HG03159 (cell line): ENCODE data around the gene ADAMTSL3.
"Not testable (repeated sequence)": the region's sequence is repeated elsewhere in the genome, so short reads cannot be mapped to it uniquely, and the experiment has no call there.

ENCODE experiments used
- ATAC-seq: cut with Tn5 transposase; IDR thresholded peaks from one replicate; pipeline ENCODE4 v1.9.1; 2021; ENCODE audit warnings: mild to moderate bottlenecking, moderate library complexity; ENCODE audit not compliant: unreplicated experiment

The ADAMTSL3 gene

DNA sequence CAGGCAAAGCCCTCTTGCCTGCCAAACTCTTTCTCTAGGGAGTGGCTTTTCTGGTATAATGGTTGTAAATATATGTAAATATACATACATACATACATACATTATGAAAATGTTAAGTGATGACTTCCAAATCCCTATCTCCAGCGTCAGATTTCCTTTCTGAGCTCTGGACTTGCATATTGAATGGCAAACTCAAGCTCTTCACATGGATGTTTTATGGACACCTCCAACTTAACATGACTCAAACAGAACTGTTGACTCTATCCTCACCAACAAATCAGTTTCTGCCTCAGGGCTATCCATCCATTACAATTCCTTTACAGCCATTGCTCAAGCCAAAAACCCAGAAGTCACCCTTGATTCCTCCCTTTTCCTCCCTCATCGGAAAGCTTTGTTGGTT, 45.1 kb downstream of the ADAMTSL3 start:
- ATAC-seq: no peak

GRCh38 chr15:83700082-83700481, 46.2 kb downstream of the ADAMTSL3 start:
- ATAC-seq: no peak

GRCh38 chr15:83702314-83702713, 48.4 kb downstream of the ADAMTSL3 start:
- not testable (repeated sequence) for ATAC-seq

DNA sequence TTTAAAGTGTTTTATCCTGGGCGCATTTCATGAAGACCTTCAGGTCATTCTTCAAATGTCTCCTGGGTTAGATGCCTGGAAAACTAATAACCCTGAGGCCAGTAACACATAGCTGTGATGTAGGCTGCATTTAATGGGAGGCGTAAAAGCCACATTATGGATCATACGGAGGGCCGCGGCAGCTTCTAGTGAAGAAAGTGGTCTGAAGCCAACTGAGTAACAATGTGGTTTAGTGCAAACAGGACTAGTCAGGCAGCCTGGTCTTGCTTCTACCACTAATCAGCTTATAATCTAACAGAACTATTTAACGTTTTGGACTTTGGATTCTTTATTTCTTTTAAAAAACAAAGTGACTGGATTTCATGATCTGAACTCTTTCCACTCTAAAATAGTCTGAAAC, 54.4 kb downstream of the ADAMTSL3 start:
- ATAC-seq: no peak

- ATAC-seq: no peak
Observed at GRCh38 chr15:83709241-83709640, 55.3 kb downstream of the ADAMTSL3 start.

- ATAC-seq: no peak
Observed at GRCh38 chr15:83709811-83710210, 55.9 kb downstream of the ADAMTSL3 start.

GRCh38 chr15:83710452-83710851, 56.5 kb downstream of the ADAMTSL3 start:
- no peak for ATAC-seq

- no peak for ATAC-seq
Observed at GRCh38 chr15:83711236-83711635, 57.3 kb downstream of the ADAMTSL3 start.

DNA sequence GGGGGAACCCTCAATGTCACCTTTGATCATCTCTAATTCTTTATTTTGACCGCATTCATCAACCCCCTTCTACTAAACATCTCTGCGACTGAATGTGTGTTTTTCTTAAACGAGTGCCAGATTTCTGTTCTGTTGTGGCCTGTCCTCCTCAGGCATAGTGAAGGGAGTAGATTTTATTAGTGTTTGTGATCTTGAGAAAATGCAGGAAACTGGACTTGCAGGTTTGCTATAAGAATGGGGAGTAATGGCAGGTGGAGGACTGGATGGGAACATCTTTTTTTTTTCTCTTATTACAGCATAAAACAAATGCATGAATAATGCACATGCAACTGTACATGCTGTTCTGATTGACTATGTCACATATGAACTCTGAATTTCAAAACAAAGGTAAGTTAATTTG, 59.3 kb downstream of the ADAMTSL3 start:
- ATAC-seq: no peak

- ATAC-seq: no peak
Observed at GRCh38 chr15:83714939-83715628, 61.2 kb downstream of the ADAMTSL3 start.

DNA sequence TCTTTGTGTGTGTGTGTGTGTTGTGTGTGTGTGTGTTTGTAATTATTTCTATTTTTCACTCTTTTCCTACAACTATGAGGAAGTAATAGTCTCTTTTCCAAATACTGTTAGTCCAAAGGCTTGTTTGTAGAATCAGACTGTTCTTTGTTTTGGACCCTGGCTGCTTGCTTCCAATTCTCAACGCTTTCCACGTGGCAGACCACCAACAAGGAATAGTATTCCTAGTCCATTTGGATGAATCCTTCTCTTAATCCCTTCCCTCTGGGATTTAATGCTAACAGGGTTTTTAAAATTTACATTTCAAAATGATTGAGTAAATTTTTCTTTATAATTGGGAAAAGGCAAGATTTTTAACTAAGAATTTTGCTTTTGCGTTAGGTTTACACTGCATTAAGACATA, 62.7 kb downstream of the ADAMTSL3 start:
- no peak for ATAC-seq

- ATAC-seq: no peak
Observed at GRCh38 chr15:83717010-83717409, 63.1 kb downstream of the ADAMTSL3 start.

GRCh38 chr15:83720468-83720867, 66.5 kb downstream of the ADAMTSL3 start:
- no peak for ATAC-seq

GRCh38 chr15:83721031-83721430, 67.1 kb downstream of the ADAMTSL3 start:
- no peak for ATAC-seq

DNA sequence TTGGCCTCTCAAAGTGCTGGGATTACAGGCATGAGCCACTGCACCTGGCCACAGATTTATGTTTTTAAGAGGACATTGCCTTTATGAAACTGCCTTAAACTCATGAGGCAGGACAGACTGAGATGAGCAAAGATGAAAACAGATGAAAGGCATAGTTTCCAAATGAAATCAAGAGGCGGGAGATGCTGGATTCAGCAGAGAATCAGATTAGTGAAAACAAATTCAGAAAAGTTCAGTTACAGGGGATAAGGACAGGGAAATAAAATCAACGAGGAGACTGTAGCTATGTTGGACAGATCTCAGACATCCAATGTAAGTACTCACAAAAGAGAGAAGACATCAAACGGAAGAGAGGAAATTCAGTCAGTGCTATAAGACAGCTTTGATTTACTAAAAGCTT, 68.1 kb downstream of the ADAMTSL3 start:
- ATAC-seq: no peak

DNA sequence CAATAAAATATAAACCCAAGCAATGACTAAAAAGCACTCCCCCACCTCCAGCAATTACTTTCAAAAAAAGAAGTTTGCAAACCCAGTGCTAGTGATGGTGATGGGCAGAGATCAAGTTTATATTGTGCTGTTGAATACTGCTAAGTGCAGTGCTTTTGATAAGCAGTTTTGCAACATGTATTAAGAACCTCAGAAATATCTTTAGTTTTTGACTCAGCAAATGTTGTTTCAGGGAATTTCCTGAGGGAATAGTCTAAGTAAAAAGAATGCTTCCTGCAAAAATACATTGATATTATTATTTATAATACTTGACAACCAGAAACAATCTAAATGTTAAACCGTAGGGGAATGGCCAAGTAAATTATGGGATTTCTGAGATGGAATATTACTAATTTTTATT, 69.3 kb downstream of the ADAMTSL3 start:
- no peak for ATAC-seq

- no peak for ATAC-seq
Observed at GRCh38 chr15:83732196-83732595, 78.3 kb downstream of the ADAMTSL3 start.

- ATAC-seq: no peak
Observed at GRCh38 chr15:83732770-83733169, 78.8 kb downstream of the ADAMTSL3 start.

- no peak for ATAC-seq
Observed at GRCh38 chr15:83733206-83733605, 79.3 kb downstream of the ADAMTSL3 start.

DNA sequence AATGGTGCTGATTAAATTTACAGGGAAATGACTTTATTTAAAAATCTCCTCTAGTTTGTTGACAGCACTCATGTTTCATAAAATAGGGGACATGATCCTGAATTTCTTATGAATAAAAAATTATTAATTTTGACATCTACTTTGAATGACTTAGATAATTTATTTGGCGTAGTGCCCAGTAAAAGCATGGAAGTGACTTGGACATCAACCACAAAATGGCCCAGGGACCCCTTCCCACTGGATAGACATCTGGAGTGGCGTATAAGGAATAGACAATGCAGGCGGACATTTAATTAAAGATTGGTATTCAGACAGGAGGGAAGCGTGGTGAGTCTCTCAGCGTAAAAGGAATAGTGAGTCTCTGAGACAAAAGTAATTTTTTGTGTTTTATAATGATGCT, 79.8 kb downstream of the ADAMTSL3 start:
- no peak for ATAC-seq

DNA sequence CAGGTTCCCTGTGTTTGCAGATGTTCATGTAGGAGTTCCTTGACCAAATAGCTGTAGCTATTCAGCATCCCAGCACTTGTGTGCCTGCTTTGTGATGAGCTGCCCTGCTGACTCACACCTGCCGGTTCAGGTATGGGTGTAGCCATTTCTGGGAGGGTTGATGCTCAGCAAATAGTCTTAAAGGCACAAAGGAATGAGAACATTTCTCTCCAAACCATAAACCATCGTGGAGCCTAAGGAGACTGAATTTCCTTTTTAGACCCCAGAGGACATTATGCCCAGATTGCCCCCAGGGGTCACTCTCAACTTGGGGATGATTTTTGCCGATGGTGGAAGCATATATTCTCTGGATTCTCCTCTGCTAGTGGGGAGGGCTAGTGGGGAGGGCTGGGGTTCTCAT, 80.6 kb downstream of the ADAMTSL3 start:
- ATAC-seq: no peak

DNA sequence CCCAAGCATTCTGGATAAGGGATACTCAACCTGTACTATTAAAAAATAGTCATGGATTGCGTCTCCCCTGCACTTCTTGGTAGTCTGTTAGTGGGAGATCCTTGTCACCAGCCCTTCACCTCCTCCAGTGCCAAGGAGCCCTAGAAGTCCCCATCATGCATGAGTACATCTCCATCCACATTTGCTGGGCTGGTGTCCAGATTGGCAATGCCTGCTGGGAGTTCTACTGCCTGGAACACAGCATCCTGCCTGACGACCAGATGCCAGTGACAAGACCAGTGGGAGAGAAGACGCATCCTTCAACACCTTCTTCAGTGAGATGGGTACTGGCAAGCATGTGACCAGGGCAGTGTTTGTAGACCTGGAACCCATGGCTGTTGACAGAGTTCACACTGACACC, 85.7 kb downstream of the ADAMTSL3 start:
- ATAC-seq: no peak

GRCh38 chr15:83745771-83746170, 91.8 kb downstream of the ADAMTSL3 start:
- no peak for ATAC-seq
